ENCODE measurements around the gene HOXA9. TPM values are rescaled to one million over a fixed set of nuclear protein-coding genes. Genes with fewer than 3 reads are reported as not detected.

HOXA9 gene
- polyA plus RNA-seq, 3 donors, result 1.4 to 6.3 (median 2.7) TPM

GRCh38 chr7:27171325-27171636 lies 5.9 kb upstream of the HOXA9 start:
- H3K27ac ChIP-seq (ENCODE audit: low read depth, low read length), result no peak overlapping the region
- WGBS, 3 donors, result 13 to 28% (median 16%) methylated on average over 8 of the region's 8 CpGs

- no peak overlapping the region for H3K27ac ChIP-seq (ENCODE audit: low read depth, low read length)
- 21 to 35% (median 31%) methylated on average over 11 of the region's 11 CpGs for WGBS, 3 donors
Measured at GRCh38 chr7:27170426-27171324, 5.3 kb upstream of the HOXA9 start.

GRCh38 chr7:27169658-27170425 lies 4.5 kb upstream of the HOXA9 start:
- WGBS, 3 donors, result 7 to 18% (median 8%) methylated on average over 26 to 44 of the region's 46 CpGs
- H3K27ac ChIP-seq (ENCODE audit: low read depth, low read length), result no peak overlapping the region

GRCh38 chr7:27168265-27168947 lies 3.1 kb upstream of the HOXA9 start:
- no peak overlapping the region for H3K27ac ChIP-seq (ENCODE audit: low read depth, low read length)
- 17 to 30% (median 26%) methylated on average over 25 of the region's 25 CpGs for WGBS, 3 donors

- H3K27ac ChIP-seq (ENCODE audit: low read depth, low read length), result no peak overlapping the region
- WGBS, 3 donors, result 26 to 39% (median 35%) methylated on average over 4 of the region's 4 CpGs
Measured at GRCh38 chr7:27167916-27168264, 2.6 kb upstream of the HOXA9 start.

- H3K27ac ChIP-seq (ENCODE audit: low read depth, low read length), result no peak overlapping the region
- WGBS, 3 donors, result 13 to 31% (median 19%) methylated on average over 50 of the region's 50 CpGs
Measured at GRCh38 chr7:27166531-27167505, 1.5 kb upstream of the HOXA9 start.

- H3K27ac ChIP-seq (ENCODE audit: low read depth, low read length), result no peak overlapping the region
- 5 to 12% (median 11%) methylated on average over 42 to 46 of the region's 46 CpGs for WGBS, 3 donors
Measured at GRCh38 chr7:27165996-27166530, 726 bp upstream of the HOXA9 start.

GRCh38 chr7:27164367-27165088 lies 809 bp downstream of the HOXA9 start:
- WGBS, 3 donors, result 5 to 11% (median 10%) methylated on average over 46 to 47 of the region's 47 CpGs
- H3K27ac ChIP-seq (ENCODE audit: low read depth, low read length), result no peak overlapping the region

- 20 to 39% (median 25%) methylated on average over 12 of the region's 12 CpGs for WGBS, 3 donors
- no peak overlapping the region for H3K27ac ChIP-seq (ENCODE audit: low read depth, low read length)
Measured at GRCh38 chr7:27164045-27164366, 1.3 kb downstream of the HOXA9 start.

- 41 to 50% (median 41%) methylated on average over 24 of the region's 24 CpGs for WGBS, 3 donors
- no peak overlapping the region for H3K27ac ChIP-seq (ENCODE audit: low read depth, low read length)
Measured at GRCh38 chr7:27163288-27164044, 1.9 kb downstream of the HOXA9 start.

GRCh38 chr7:27162561-27163287 lies 2.6 kb downstream of the HOXA9 start:
- 53 to 69% (median 61%) methylated on average over 7 of the region's 7 CpGs for WGBS, 3 donors
- no peak overlapping the region for H3K27ac ChIP-seq (ENCODE audit: low read depth, low read length)

- 33 to 44% (median 38%) methylated on average over 27 to 30 of the region's 30 CpGs for WGBS, 3 donors
- no peak overlapping the region for H3K27ac ChIP-seq (ENCODE audit: low read depth, low read length)
Measured at GRCh38 chr7:27161721-27162560, 3.4 kb downstream of the HOXA9 start.

GRCh38 chr7:27161214-27161720 lies 4.1 kb downstream of the HOXA9 start:
- WGBS, 3 donors, result 8 to 12% (median 9%) methylated on average over 25 to 27 of the region's 27 CpGs
- H3K27ac ChIP-seq (ENCODE audit: low read depth, low read length), result no peak overlapping the region

GRCh38 chr7:27160546-27161213 lies 4.7 kb downstream of the HOXA9 start:
- 1 to 2% (median 2%) methylated on average over 53 to 54 of the region's 54 CpGs for WGBS, 3 donors
- H3K27ac ChIP-seq (ENCODE audit: low read depth, low read length), result no peak overlapping the region

GRCh38 chr7:27160145-27160545 lies 5.2 kb downstream of the HOXA9 start:
- H3K27ac ChIP-seq (ENCODE audit: low read depth, low read length), result no peak overlapping the region
- 27 to 42% (median 35%) methylated on average over 23 of the region's 23 CpGs for WGBS, 3 donors

All from adipose tissue (tissue), 3 donors.